Keratinocyte (primary cell): Measurements from ENCODE around the gene ABCB11. TPM values are rescaled to one million over a fixed set of nuclear protein-coding genes. Genes with fewer than 3 reads are reported as not detected.
A peak's percentile ranks its signal among the peaks of the same experiment; 100 is the strongest.

Experiments used
- DNase-seq: peaks from one replicate; pipeline ENCODE4 v3.0.0-alpha.2; 2011; ENCODE audit warnings: low read depth, missing footprints, low spot score
- FAIRE-seq: peaks from 2 replicates; lab custom pipeline; 2011; peaks lifted over from hg19 to GRCh38; lab: Jason Lieb, UNC
- H2AFZ ChIP-seq: 2 replicates; pipeline ENCODE4 v1.6.0; 2012; ENCODE audit warnings: low read length, control low read depth, inconsistent platforms; ENCODE audit not compliant: control insufficient read depth
- H3K27ac ChIP-seq: 2 replicates; pipeline ENCODE4 v1.5.1; 2011; ENCODE audit warnings: low read length; ENCODE audit not compliant: control insufficient read depth, insufficient read depth
- H3K27me3 ChIP-seq: 3 replicates; pipeline ENCODE4 v1.6.0; 2011; ENCODE audit warnings: low read length; ENCODE audit not compliant: control insufficient read depth, insufficient read depth; ENCODE audit errors: extremely low read depth
- H3K36me3 ChIP-seq, 2 experiments: 2 replicates in 1 of 2; 3 replicates in 1 of 2; pipeline ENCODE4 v1.5.1; 2011; ENCODE audit warnings: low read length in 2 of 2, mild to moderate bottlenecking in 1 of 2; ENCODE audit not compliant: control insufficient read depth in 2 of 2, insufficient read depth in 2 of 2; ENCODE audit errors: extremely low read depth in 1 of 2
- H3K4me1 ChIP-seq: 3 replicates; pipeline ENCODE4 v1.5.1; 2011; ENCODE audit warnings: low read length; ENCODE audit not compliant: control insufficient read depth, insufficient read depth; ENCODE audit errors: extremely low read depth
- H3K4me2 ChIP-seq: 3 replicates; pipeline ENCODE4 v1.6.0; 2011; ENCODE audit warnings: low read depth, low read length; ENCODE audit not compliant: control insufficient read depth, insufficient read depth; ENCODE audit errors: extremely low read depth
- H3K4me3 ChIP-seq, 3 experiments: fragments of 200-600 bp in 1 of 3; sonication (generic) in 1 of 3; 2 replicates in 2 of 3; 3 replicates in 1 of 3; pipeline ENCODE4 v1.5.1; 2011 to 2016; ENCODE audit warnings: low read length in 3 of 3, mild to moderate bottlenecking in 3 of 3, control low read depth in 2 of 3, inconsistent platforms in 1 of 3, low read depth in 1 of 3, mixed read lengths in 1 of 3, mixed run types in 1 of 3, moderate library complexity in 1 of 3; ENCODE audit not compliant: control insufficient read depth in 2 of 3, insufficient read depth in 2 of 3; ENCODE audit errors: extremely low read depth in 1 of 3
- H3K79me2 ChIP-seq: 2 replicates; pipeline ENCODE4 v1.6.0; 2012; ENCODE audit warnings: low read length; ENCODE audit not compliant: control insufficient read depth, insufficient read depth
- H3K9ac ChIP-seq: 3 replicates; pipeline ENCODE4 v1.6.0; 2011; ENCODE audit warnings: low read length; ENCODE audit not compliant: control insufficient read depth, insufficient read depth; ENCODE audit errors: extremely low read depth
- H3K9me1 ChIP-seq: 3 replicates; pipeline ENCODE4 v1.6.0; 2011; ENCODE audit warnings: low read length; ENCODE audit not compliant: control insufficient read depth, insufficient read depth; ENCODE audit errors: extremely low read depth
- H3K9me3 ChIP-seq: 2 replicates; pipeline ENCODE4 v1.5.1; 2012; ENCODE audit warnings: low read depth, low read length; ENCODE audit not compliant: control insufficient read depth
- H4K20me1 ChIP-seq: 3 replicates; pipeline ENCODE4 v1.6.0; 2011; ENCODE audit warnings: low read length; ENCODE audit not compliant: control insufficient read depth, insufficient read depth; ENCODE audit errors: extremely low read depth
- EZH2 ChIP-seq: IDR thresholded peaks from one replicate; pipeline ENCODE4 v1.6.1; 2012; ENCODE audit warnings: inconsistent platforms, mild to moderate bottlenecking, low read length, moderate library complexity
- dilution Hi-C: fragments of 300-500 bp; cut with MboI; formaldehyde crosslinking; loops from one replicate; pipeline ENCODE4 v1.7.0; 2020; ENCODE audit warnings: low sequenced_read_pairs; ENCODE audit not compliant: extremely low pct_ligation_motif_present
- polyA plus RNA-seq, 5 experiments: library from polyadenylated mRNA; depleted of rRNA in 3 of 5; stranded (reverse) in 3 of 5; stranded (forward) in 1 of 5; unstranded in 1 of 5; fragments of >200 nt; gene quantifications; 1 replicate in 1 of 5; 2 replicates in 3 of 5; 3 replicates in 1 of 5; pipeline versions ENCODE4 v1.2.1 to v1.2.3, GENCODE V29; 2011 to 2012; ENCODE audit warnings: missing spikeins in 2 of 5, low read depth in 1 of 5, low replicate concordance in 1 of 5
- TF ChIP-seq, protein P1 (sequence below), 3 experiments: IDR thresholded peaks in 1 of 3; conservative IDR thresholded peaks in 1 of 3; optimal IDR thresholded peaks in 1 of 3; 2 replicates in 2 of 3; 3 replicates in 1 of 3; pipeline versions ENCODE3 to v1.5.1; 2011; ENCODE audit warnings: low read length in 3 of 3, mild to moderate bottlenecking in 3 of 3, moderate library complexity in 2 of 3, control low read depth in 1 of 3, inconsistent platforms in 1 of 3; ENCODE audit not compliant: insufficient read depth in 2 of 3; ENCODE audit errors: extremely low read depth in 1 of 3

The ABCB11 gene
- polyA plus RNA-seq, 1 donor (not counting 4 experiments of a cell fraction or from before 2014, with no cell fraction given): 0.03 TPM

DNA sequence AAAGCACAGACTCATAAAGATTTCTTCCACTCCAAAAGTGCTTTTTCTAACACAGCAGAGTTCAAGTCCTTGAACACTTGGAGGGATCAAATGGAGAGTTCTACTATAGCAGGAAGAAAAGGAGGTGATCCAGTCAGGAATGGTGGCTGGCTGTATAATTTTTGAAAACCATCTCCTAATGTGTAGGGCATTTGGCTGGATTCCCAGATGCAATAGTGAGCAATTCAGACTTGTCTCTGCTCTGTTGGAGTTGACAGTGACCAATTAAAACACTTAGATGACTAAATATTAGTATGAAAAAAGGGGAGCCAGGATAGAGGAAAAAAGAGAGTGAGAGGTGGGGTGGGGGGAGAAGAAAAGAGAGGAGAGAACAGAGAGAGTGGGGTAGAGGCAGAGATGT is 135.4 kb downstream of the ABCB11 start:
- no peak overlapping the region for H3K4me3 ChIP-seq
- DNase-seq (no peak), FAIRE-seq (peak; percentile 36)
- no peaks in the 10 kb centered on the region for H4K20me1 ChIP-seq
- H3K4me2 ChIP-seq: no peak overlapping the region
- no peak overlapping the region for H3K27ac ChIP-seq
- no peak for TF ChIP-seq EZH2
- TF ChIP-seq, protein P1, sequence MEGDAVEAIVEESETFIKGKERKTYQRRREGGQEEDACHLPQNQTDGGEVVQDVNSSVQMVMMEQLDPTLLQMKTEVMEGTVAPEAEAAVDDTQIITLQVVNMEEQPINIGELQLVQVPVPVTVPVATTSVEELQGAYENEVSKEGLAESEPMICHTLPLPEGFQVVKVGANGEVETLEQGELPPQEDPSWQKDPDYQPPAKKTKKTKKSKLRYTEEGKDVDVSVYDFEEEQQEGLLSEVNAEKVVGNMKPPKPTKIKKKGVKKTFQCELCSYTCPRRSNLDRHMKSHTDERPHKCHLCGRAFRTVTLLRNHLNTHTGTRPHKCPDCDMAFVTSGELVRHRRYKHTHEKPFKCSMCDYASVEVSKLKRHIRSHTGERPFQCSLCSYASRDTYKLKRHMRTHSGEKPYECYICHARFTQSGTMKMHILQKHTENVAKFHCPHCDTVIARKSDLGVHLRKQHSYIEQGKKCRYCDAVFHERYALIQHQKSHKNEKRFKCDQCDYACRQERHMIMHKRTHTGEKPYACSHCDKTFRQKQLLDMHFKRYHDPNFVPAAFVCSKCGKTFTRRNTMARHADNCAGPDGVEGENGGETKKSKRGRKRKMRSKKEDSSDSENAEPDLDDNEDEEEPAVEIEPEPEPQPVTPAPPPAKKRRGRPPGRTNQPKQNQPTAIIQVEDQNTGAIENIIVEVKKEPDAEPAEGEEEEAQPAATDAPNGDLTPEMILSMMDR (optimal IDR thresholded peaks at IDR 0.05 in 1 of 3, IDR thresholded peaks at IDR 0.05 in 1 of 3, conservative IDR thresholded peaks at IDR 0.05 in 1 of 3; ENCODE audit: extremely low read depth in 1 of 3, insufficient read depth in 2 of 3, low read length in 3 of 3): no peak
- H3K9me1 ChIP-seq: no peaks in the 10 kb centered on the region
- peaks cover under 1% of the 10 kb centered on the region for H3K4me1 ChIP-seq
- H2AFZ ChIP-seq: no peak overlapping the region
- H3K9me3 ChIP-seq: no peaks in the 10 kb centered on the region
- dilution Hi-C loops: no loop called here
- peaks cover 11% of the 10 kb centered on the region for H3K27me3 ChIP-seq
- no peaks in the 10 kb centered on the region for H3K36me3 ChIP-seq
- H3K9ac ChIP-seq: no peak overlapping the region
- H3K79me2 ChIP-seq: no peaks in the 10 kb centered on the region

DNA sequence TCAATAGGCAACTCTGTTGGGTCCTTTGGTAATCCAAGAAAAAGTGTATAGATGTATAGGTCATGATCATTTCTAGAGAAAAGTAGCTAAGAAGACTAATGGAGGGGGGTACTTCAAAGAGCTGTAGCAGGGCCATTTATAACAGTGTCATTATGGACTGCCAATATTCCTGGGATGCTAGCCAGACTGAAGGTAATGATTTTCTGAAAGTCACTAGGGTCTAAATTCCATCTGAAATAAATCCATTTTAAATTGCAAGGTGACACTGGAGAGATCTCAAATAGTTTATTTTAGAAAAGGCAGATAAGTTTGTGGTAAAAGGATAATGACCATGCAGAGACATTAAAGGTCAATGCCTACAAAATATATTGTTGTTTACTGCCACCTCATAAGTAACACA is 136.4 kb downstream of the ABCB11 start:
- dilution Hi-C loops: no loop called here
- Histone ChIP-seq H3K4me2 (no peak overlapping the region), H3K27me3 (peaks cover 11% of the 10 kb centered on the region), H3K9ac (no peak overlapping the region), H3K27ac (no peak overlapping the region), H3K36me3 (no peaks in the 10 kb centered on the region), H3K4me3 (no peak overlapping the region), H4K20me1 (no peaks in the 10 kb centered on the region), H3K79me2 (peaks cover 3% of the 10 kb centered on the region), H2AFZ (no peak overlapping the region), H3K9me3 (no peaks in the 10 kb centered on the region), H3K4me1 (peaks cover 7% of the 10 kb centered on the region), H3K9me1 (no peaks in the 10 kb centered on the region)
- TF ChIP-seq EZH2: no peak
- TF ChIP-seq, protein P1 (optimal IDR thresholded peaks at IDR 0.05 in 1 of 3, IDR thresholded peaks at IDR 0.05 in 1 of 3, conservative IDR thresholded peaks at IDR 0.05 in 1 of 3; ENCODE audit: extremely low read depth in 1 of 3, insufficient read depth in 2 of 3, low read length in 3 of 3): no peak
- FAIRE-seq: no peak
- DNase-seq: no peak
